Suprapubic skin (tissue), 4 donors: ENCODE results near the gene SKAP2. TPM values are rescaled to one million over a fixed set of nuclear protein-coding genes. Genes with fewer than 3 reads are reported as not detected.

ENCODE experiments used
- DNase-seq, 2 donors: peaks; one replicate each; pipeline ENCODE4 v3.0.0-alpha.2; 2019; ENCODE audit warnings: low spot score in 2 of 2
- H3K27ac ChIP-seq: fragments of 200-600 bp; sonication (generic); one replicate; pipeline ENCODE4 v1.5.1; 2019
- H3K27me3 ChIP-seq: fragments of 200-600 bp; sonication (generic); one replicate; pipeline ENCODE4 v1.5.1; 2019
- H3K36me3 ChIP-seq: fragments of 200-600 bp; sonication (generic); one replicate; pipeline ENCODE4 v1.5.1; 2019
- H3K4me1 ChIP-seq: fragments of 200-600 bp; sonication (generic); one replicate; pipeline ENCODE4 v1.5.1; 2019
- H3K4me3 ChIP-seq: fragments of 200-600 bp; sonication (generic); one replicate; pipeline ENCODE4 v1.5.1; 2019; ENCODE audit warnings: mild to moderate bottlenecking
- H3K9me3 ChIP-seq: fragments of 200-600 bp; sonication (generic); one replicate; pipeline ENCODE4 v1.5.1; 2019
- CTCF ChIP-seq, 2 donors: fragments of 200-600 bp in 1 of 2; fragments of 450-650 bp in 1 of 2; sonication (generic) in 1 of 2; IDR thresholded peaks; one replicate each; pipeline ENCODE4 v1.5.1; 2016 to 2019; ENCODE audit warnings: antibody characterized with exemption in 2 of 2, mild to moderate bottlenecking in 1 of 2, moderate library complexity in 1 of 2
- EP300 ChIP-seq: sonication (generic); formaldehyde crosslinking; IDR thresholded peaks from one replicate; pipeline ENCODE4 v1.6.1; 2017; ENCODE audit warnings: antibody characterized with exemption
- POLR2A ChIP-seq, 2 donors: fragments of 450-650 bp; IDR thresholded peaks; one replicate each; pipeline ENCODE4 v1.6.1; 2017; ENCODE audit warnings: antibody characterized with exemption in 2 of 2, mild to moderate bottlenecking in 2 of 2, moderate library complexity in 2 of 2
- POLR2AphosphoS5 ChIP-seq, 3 donors: sonication (generic); formaldehyde crosslinking; IDR thresholded peaks; one replicate each; pipeline ENCODE4 v1.6.1; 2017; ENCODE audit warnings: antibody characterized with exemption in 3 of 3
- WGBS: methylation state at CpG from one replicate; pipeline ENCODE4 v1.1.5; 2018; 5-methylcytosine and 5-hydroxymethylcytosine counted together
- total RNA-seq, 4 donors: library from RNA; depleted of rRNA; stranded (reverse); fragments of >200 nt; gene quantifications; one replicate each; pipeline ENCODE4 v1.1.0, GENCODE V29; 2016

Gene SKAP2
- total RNA-seq, 4 donors from 2014 or later = 21.3 to 34.4 (median 23.9) TPM

DNA sequence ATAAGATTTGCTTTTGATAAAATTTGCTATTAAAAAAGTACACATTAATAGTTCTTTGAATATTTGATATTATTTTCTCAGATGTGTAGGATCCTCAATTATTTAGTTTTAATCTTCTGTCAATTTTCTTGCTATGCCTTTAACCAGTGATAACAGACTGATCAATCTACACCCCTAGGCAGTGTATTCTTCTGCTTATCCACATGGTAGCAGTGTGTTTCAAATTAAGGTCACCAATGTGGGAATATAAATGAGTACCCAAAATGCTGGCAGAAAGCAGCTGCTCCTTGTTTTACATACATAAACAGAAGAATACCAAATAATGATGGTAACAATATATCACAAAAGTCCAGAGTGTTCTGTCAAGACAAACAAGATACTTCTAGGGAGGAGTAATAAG lies 87.0 kb downstream of the SKAP2 start:
- Histone ChIP-seq H3K27ac (no peak overlapping the region), H3K36me3 (peaks cover 2% of the 10 kb centered on the region), H3K4me3 (no peak overlapping the region), H3K4me1 (no peaks in the 10 kb centered on the region), H3K9me3 (no peaks in the 10 kb centered on the region), H3K27me3 (no peaks in the 10 kb centered on the region)
- no peak for DNase-seq
- TF ChIP-seq POLR2AphosphoS5 (IDR thresholded peaks at IDR 0.05) (no peak), POLR2A (IDR thresholded peaks at IDR 0.05) (no peak), CTCF (IDR thresholded peaks at IDR 0.05) (no peak), EP300 (no peak)

DNA sequence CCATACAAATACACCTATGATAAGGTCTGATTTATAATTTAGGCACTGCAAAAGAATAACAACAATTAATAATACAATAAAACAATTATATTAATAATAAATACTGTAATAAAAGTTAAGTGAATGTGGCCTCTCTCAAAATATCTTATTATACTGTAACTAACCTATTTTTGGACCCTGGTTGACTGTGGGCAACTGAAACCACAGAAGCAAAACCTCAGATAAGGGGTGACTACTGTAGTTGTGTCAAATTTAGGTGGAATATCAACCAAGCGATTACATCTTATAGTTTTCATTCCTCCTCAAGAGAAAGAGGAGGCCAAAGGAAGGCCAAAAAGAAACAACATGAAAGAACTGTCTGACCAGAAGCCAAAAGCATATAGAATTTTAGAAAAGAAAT lies 103.9 kb downstream of the SKAP2 start:
- Histone ChIP-seq H3K36me3 (no peaks in the 10 kb centered on the region), H3K4me1 (no peaks in the 10 kb centered on the region), H3K9me3 (peaks cover 1% of the 10 kb centered on the region), H3K4me3 (no peak overlapping the region), H3K27me3 (no peaks in the 10 kb centered on the region), H3K27ac (no peak overlapping the region)
- WGBS = 95% methylated on average over 1 of the region's 1 CpG
- DNase-seq = no peak
- TF ChIP-seq POLR2AphosphoS5 (IDR thresholded peaks at IDR 0.05) (no peak), POLR2A (IDR thresholded peaks at IDR 0.05) (no peak), CTCF (IDR thresholded peaks at IDR 0.05) (no peak), EP300 (no peak)

DNA sequence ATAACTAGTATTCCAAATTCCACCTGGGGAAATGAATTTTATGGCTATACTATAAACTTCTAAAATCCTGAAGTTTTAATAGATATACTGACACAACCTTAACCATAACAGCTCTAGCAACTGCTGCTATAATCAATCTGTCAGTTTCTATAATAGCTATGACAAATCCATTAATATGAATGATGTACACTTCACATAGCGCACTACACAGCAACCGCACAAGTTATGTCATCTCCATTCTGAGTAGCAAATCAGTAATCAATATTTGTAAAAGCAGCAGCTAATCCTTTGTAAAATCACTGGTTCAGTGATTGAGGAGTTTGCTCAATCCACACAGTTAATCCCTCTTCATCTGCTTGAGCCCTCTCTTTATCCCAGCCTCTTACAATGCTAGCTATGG lies 105.3 kb downstream of the SKAP2 start:
- Histone ChIP-seq H3K27ac (no peak overlapping the region), H3K36me3 (no peaks in the 10 kb centered on the region), H3K9me3 (no peaks in the 10 kb centered on the region), H3K4me3 (no peak overlapping the region), H3K27me3 (no peaks in the 10 kb centered on the region), H3K4me1 (no peaks in the 10 kb centered on the region)
- no peak for DNase-seq
- WGBS = 98% methylated on average over 2 of the region's 2 CpGs
- no peak for TF ChIP-seq POLR2AphosphoS5 (IDR thresholded peaks at IDR 0.05)
- TF ChIP-seq CTCF (IDR thresholded peaks at IDR 0.05) = no peak
- no peak for TF ChIP-seq EP300
- TF ChIP-seq POLR2A (IDR thresholded peaks at IDR 0.05) = no peak

DNA sequence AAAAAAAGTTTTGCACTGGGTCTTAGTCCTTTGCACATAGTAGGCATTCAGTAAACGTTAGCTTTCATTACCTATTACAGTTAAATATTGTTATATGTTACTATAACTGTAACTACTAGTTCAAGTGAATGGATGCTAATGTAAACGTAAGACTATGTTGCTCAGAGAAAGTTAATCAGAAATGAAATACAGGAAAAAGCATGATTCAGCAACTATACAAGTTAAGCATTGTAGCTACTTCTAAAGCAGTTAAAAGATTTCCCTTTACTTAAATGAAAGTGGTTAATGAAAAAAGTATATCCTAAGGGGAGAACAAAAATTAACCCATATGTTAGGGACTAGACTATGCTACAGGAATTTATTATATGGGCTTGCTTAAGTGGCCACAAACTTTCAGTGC lies 121.2 kb downstream of the SKAP2 start:
- Histone ChIP-seq H3K4me1 (no peaks in the 10 kb centered on the region), H3K36me3 (peaks cover 11% of the 10 kb centered on the region), H3K27ac (no peak overlapping the region), H3K27me3 (no peaks in the 10 kb centered on the region), H3K4me3 (no peak overlapping the region), H3K9me3 (no peaks in the 10 kb centered on the region)
- no peak for TF ChIP-seq CTCF (IDR thresholded peaks at IDR 0.05)
- no peak for TF ChIP-seq POLR2AphosphoS5 (IDR thresholded peaks at IDR 0.05)
- no peak for TF ChIP-seq EP300
- WGBS = 71% methylated on average over 2 of the region's 2 CpGs
- no peak for DNase-seq

DNA sequence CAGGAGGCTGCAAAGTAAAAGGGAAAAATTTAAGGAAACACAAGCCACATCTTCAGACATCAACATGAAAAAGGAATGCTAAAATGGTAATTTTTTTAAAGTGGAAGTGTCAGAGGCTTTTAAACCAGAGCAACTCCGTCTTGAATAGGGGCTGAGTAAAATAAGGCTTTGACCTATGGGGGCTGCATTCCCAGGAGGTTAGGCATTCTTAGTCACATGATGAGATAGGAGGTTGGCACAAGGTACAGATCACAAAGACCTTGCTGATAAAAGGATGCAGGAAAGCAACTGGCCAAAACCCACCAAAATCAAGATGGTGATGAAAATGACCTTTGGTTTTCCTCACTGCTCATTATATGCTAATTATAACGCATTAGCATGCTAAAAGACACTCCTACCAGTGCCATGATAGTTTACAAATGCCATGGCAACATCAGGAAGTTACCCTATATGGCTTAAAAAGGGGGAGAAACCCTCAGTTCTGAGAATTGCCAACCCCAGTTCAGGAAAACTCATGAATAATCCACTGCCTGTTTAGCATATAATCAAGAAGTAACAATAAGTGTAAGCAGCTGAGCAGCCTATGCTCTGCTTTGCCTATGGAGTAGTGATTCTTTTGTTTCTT lies 128.3 kb downstream of the SKAP2 start:
- 81% methylated on average over 2 of the region's 2 CpGs for WGBS

More for the DNA sequence above, 128.3 kb downstream of the SKAP2 start:
- Histone ChIP-seq H3K4me3 (no peak overlapping the region), H3K27me3 (no peaks in the 10 kb centered on the region), H3K9me3 (no peaks in the 10 kb centered on the region), H3K36me3 (peaks cover 16% of the 10 kb centered on the region), H3K27ac (no peak overlapping the region), H3K4me1 (no peaks in the 10 kb centered on the region)
- TF ChIP-seq CTCF (IDR thresholded peaks at IDR 0.05) = no peak
- no peak for TF ChIP-seq POLR2AphosphoS5 (IDR thresholded peaks at IDR 0.05)
- no peak for TF ChIP-seq EP300
- TF ChIP-seq POLR2A (IDR thresholded peaks at IDR 0.05) = no peak
- DNase-seq = no peak
